ENCODE data around the gene CMTR2. TPM values are rescaled to one million over a fixed set of nuclear protein-coding genes. Genes with fewer than 3 reads are reported as not detected.

Gene CMTR2
- total RNA-seq, result 21.5 and 38.6 TPM in 2 replicates
- polyA plus RNA-seq, result 13.9 and 20.4 TPM in 2 replicates

DNA sequence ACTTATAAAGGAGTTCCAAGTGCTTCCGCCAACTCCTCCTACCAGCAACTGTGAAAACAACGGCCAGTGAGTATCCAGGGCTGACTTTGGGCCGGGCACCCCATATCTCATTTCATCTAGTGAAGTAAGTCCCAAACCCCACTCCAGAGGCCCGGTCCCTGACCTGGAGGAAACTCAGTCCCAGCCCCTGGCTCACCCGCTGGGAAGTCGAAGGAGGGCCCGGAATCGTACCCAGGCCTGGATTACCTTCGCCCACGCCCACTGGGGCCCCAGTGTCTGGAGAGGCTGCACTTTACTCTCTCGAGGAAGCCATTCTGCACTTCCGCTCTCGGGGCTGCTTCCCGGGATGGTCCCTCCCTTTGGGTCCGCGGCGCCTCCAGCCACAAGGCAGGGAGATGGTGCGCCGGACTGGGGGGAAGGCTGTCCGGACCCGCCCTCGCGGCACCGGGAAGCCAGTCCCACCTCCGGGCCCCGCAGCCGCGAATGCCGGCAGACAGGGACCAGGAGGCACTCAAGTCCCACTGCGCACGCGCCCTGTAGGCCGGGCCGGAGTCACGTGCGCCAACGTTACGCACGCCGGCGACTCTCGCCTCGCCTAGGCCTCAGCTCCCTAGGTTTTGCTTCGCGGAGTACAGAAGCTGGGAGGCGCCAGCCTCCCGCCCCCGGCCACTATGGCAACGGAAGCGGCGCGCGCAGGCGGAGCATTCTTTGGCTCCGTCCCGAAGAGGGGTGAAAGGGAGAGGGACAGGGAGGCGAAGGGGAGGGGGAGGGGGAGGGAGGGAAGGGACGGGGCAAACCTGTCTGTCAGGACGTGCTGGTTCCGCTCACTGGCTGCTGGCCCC lies at the start of gene CMTR2:
TSS of gene CMTR2 (minus strand) at position 513 of the 842 bp plus-strand sequence. CDS start 3,482 bp downstream, outside the sequence.
- Histone ChIP-seq H3K4me1 (ENCODE audit: low read depth) (no peaks in the 10 kb centered on the region), H3K4me3 (peak within 1 kb of the TSS; percentile 57), H3K9me3 (ENCODE audit: low read depth) (no peaks in the 10 kb centered on the region), H3K27ac (peak within 1 kb of the TSS; percentile 93), H3K36me3 (peaks cover 9% of the 10 kb centered on the region), H3K27me3 (no peaks in the 10 kb centered on the region)
- peak; percentile 99 for DNase-seq (ENCODE audit: low read depth in 1 of 2, low spot score in 1 of 2)
- TF ChIP-seq CTCF (IDR thresholded peaks at IDR 0.05; ENCODE audit: low read depth, low read length), result no peak

- Histone ChIP-seq H3K9me3 (ENCODE audit: low read depth) (no peaks in the 10 kb centered on the region), H3K36me3 (no peaks in the 10 kb centered on the region), H3K4me3 (no peak overlapping the region), H3K4me1 (ENCODE audit: low read depth) (no peaks in the 10 kb centered on the region), H3K27ac (no peak overlapping the region), H3K27me3 (peaks cover 3% of the 10 kb centered on the region)
- TF ChIP-seq CTCF (IDR thresholded peaks at IDR 0.05; ENCODE audit: low read depth, low read length), result no peak
- no peak for DNase-seq (ENCODE audit: low read depth in 1 of 2, low spot score in 1 of 2)
Measured at GRCh38 chr16:71338632-71339031, 49.4 kb upstream of the CMTR2 start.

DNA sequence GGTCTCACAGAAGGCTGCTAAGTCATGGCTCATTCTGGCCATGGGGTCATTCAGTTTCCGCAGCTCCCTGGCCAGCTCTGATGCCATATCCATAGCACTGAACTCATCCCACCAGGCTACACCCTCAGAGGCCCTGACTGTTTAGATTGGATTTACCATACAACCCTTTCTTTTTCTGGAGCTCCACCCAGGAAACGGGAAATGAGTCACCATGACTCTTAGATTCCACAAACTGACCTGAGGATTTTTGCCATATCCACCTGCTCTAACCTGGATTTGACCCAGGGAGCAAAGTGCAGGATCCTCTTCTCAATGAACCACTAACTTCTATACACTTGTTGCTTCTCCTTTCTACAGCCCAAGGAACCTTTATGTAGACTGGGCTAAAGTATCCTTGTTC lies 49.0 kb upstream of the CMTR2 start:
- Histone ChIP-seq H3K4me1 (ENCODE audit: low read depth) (no peaks in the 10 kb centered on the region), H3K27ac (no peak overlapping the region), H3K27me3 (peaks cover 3% of the 10 kb centered on the region), H3K4me3 (no peak overlapping the region), H3K36me3 (no peaks in the 10 kb centered on the region), H3K9me3 (ENCODE audit: low read depth) (no peaks in the 10 kb centered on the region)
- no peak for TF ChIP-seq CTCF (IDR thresholded peaks at IDR 0.05; ENCODE audit: low read depth, low read length)
- no peak for DNase-seq (ENCODE audit: low read depth in 1 of 2, low spot score in 1 of 2)

DNA sequence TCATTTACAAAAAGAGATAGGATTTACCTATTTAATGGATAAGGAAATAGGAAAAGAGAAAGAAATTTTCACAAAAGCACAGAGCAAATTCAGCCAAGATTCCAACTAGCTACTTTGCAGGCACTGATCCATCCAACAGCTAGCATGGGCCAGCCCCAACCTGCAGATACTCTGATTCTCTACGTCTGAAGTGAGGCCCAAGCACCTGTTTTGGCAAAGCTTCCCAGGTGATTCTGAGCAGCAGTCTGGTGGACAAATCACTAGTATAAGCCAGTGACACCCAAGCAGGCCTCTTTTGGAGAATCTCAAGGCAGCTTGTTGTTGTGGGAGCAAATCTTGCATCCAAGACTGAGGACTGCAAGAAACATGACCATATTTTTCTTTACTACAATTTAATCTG lies 48.4 kb upstream of the CMTR2 start:
- H3K4me3 ChIP-seq, result no peak overlapping the region
- no peaks in the 10 kb centered on the region for H3K9me3 ChIP-seq (ENCODE audit: low read depth)
- H3K36me3 ChIP-seq, result no peaks in the 10 kb centered on the region
- H3K27ac ChIP-seq, result no peak overlapping the region
- H3K4me1 ChIP-seq (ENCODE audit: low read depth), result no peaks in the 10 kb centered on the region
- TF ChIP-seq CTCF (IDR thresholded peaks at IDR 0.05; ENCODE audit: low read depth, low read length), result no peak
- no peak for DNase-seq (ENCODE audit: low read depth in 1 of 2, low spot score in 1 of 2)
- peaks cover 3% of the 10 kb centered on the region for H3K27me3 ChIP-seq

DNA sequence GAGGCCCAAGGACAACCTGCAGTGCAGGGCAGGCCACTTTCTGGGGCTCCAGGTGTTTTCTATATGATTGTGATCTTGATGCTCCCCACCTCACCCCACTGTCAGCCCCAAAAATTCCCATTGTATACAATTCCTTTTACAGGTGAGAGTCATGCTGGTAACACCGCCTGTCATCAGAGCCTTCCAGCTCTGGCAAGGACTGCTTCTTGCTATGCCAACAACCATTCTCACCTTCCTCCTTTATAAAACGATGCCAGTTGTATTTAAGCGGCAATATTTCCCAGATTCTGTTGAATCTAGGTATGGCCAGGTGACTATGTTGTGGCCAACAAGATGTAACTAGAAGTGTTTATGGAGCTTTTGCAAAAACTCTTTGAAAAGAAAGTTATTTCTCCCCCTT lies 38.9 kb upstream of the CMTR2 start:
- H3K9me3 ChIP-seq (ENCODE audit: low read depth), result no peaks in the 10 kb centered on the region
- no peaks in the 10 kb centered on the region for H3K27me3 ChIP-seq
- H3K4me1 ChIP-seq (ENCODE audit: low read depth), result no peaks in the 10 kb centered on the region
- TF ChIP-seq CTCF (IDR thresholded peaks at IDR 0.05; ENCODE audit: low read depth, low read length), result no peak
- DNase-seq (ENCODE audit: low read depth in 1 of 2, low spot score in 1 of 2), result no peak
- no peak overlapping the region for H3K4me3 ChIP-seq
- no peak overlapping the region for H3K27ac ChIP-seq
- no peaks in the 10 kb centered on the region for H3K36me3 ChIP-seq
